IMR-90 (cell line): Measurements from ENCODE around the gene ZNF729. TPM values are rescaled to one million over a fixed set of nuclear protein-coding genes. Genes with fewer than 3 reads are reported as not detected.
"Not testable (repeated sequence)": the region's sequence is repeated elsewhere in the genome, so short reads cannot be mapped to it uniquely, and the experiment has no call there.

Experiments used
- ATAC-seq: fragments of 200-7000 bp; cut with Tn5 transposase; 2 replicates; pipeline ENCODE4 v1.9.1; 2020; ENCODE audit warnings: low read depth, mild to moderate bottlenecking, moderate library complexity
- BruUV-seq: library from RNA; stranded (reverse); fragments of 400-500 nt; replicated peaks from 2 replicates; lab custom pipeline; 2021; lab: Mats Ljungman, UMichigan
- CTCF ChIA-PET: fragments of 300-600 bp; formaldehyde crosslinking; extraction: SDS; loops from one replicate; lab custom pipeline; 2021; ENCODE audit warnings: antibody characterized with exemption; lab: Yijun Ruan, JAX
- POLR2A ChIA-PET: fragments of 300-600 bp; sonication (Branson Sonifier 250); formaldehyde crosslinking; loops from one replicate; lab custom pipeline; 2022; ENCODE audit warnings: antibody characterized with exemption; ENCODE audit not compliant: unreplicated experiment; lab: Charles Lee
- DNase-seq: peaks from one replicate; pipeline ENCODE4 v3.0.0; 2013
- H2AFZ ChIP-seq: replicated peaks from 2 replicates; pipeline ENCODE3; 2013; ENCODE audit warnings: low read length, mild to moderate bottlenecking; ENCODE audit not compliant: poor library complexity
- H2AK5ac ChIP-seq: 2 replicates; pipeline ENCODE4 v1.6.1; 2013; ENCODE audit warnings: low read depth, low read length, inconsistent platforms
- H2AK9ac ChIP-seq: replicated peaks from 2 replicates; pipeline ENCODE3; 2013; ENCODE audit warnings: mild to moderate bottlenecking, low read depth, low read length, moderate library complexity; ENCODE audit not compliant: poor library complexity
- H2BK120ac ChIP-seq: 2 replicates; pipeline ENCODE4 v1.6.1; 2013; ENCODE audit warnings: low read depth, low read length, inconsistent platforms
- H2BK15ac ChIP-seq: 3 replicates; pipeline ENCODE4 v1.6.1; 2013; ENCODE audit warnings: low read depth, low read length, inconsistent platforms
- H2BK20ac ChIP-seq: 2 replicates; pipeline ENCODE4 v1.6.1; 2013; ENCODE audit warnings: low read depth, mild to moderate bottlenecking, inconsistent platforms, low read length, moderate library complexity
- H2BK5ac ChIP-seq: 2 replicates; pipeline ENCODE4 v1.6.1; 2013; ENCODE audit warnings: mild to moderate bottlenecking, low read depth, low read length, inconsistent platforms; ENCODE audit not compliant: poor library complexity, severe bottlenecking
- H3K14ac ChIP-seq: replicated peaks from 2 replicates; pipeline ENCODE4 v1.6.1; 2013; ENCODE audit warnings: low read depth, low read length, inconsistent platforms
- H3K18ac ChIP-seq: 2 replicates; pipeline ENCODE4 v1.6.1; 2013; ENCODE audit warnings: low read depth, low read length, control low read depth
- H3K23ac ChIP-seq: 2 replicates; pipeline ENCODE4 v1.6.1; 2013; ENCODE audit warnings: low read depth, low read length, inconsistent platforms
- H3K27ac ChIP-seq: 2 replicates; pipeline ENCODE4 v1.5.1; 2013; ENCODE audit warnings: mild to moderate bottlenecking, control low read depth, low read length; ENCODE audit not compliant: insufficient read depth
- H3K27me3 ChIP-seq: 2 replicates; pipeline ENCODE4 v1.6.1; 2013; ENCODE audit warnings: low read length; ENCODE audit not compliant: control insufficient read depth, insufficient read depth
- H3K36me3 ChIP-seq: 2 replicates; pipeline ENCODE4 v1.6.1; 2013; ENCODE audit warnings: low read length, mixed read lengths; ENCODE audit not compliant: control insufficient read depth, insufficient read depth
- H3K4ac ChIP-seq: 2 replicates; pipeline ENCODE4 v1.6.1; 2013; ENCODE audit warnings: low read depth, low read length, inconsistent platforms
- H3K4me1 ChIP-seq: 2 replicates; pipeline ENCODE4 v1.6.1; 2013; ENCODE audit warnings: low read length, mixed read lengths; ENCODE audit not compliant: control insufficient read depth, insufficient read depth
- H3K4me2 ChIP-seq: 2 replicates; pipeline ENCODE4 v1.6.1; 2013; ENCODE audit warnings: low read depth, mild to moderate bottlenecking, control low read depth, low read length, moderate library complexity
- H3K4me3 ChIP-seq: 2 replicates; pipeline ENCODE4 v1.5.1; 2013; ENCODE audit warnings: low read depth, mild to moderate bottlenecking, control low read depth, low read length, moderate library complexity; ENCODE audit not compliant: insufficient read depth
- H3K56ac ChIP-seq: 2 replicates; pipeline ENCODE4 v1.6.1; 2013; ENCODE audit warnings: low read length, inconsistent platforms; ENCODE audit not compliant: insufficient read depth; ENCODE audit errors: extremely low read depth
- H3K79me1 ChIP-seq, 2 experiments: 2 replicates each; pipeline ENCODE4 v1.6.1; 2013; ENCODE audit warnings: low read length in 2 of 2, inconsistent platforms in 1 of 2, low read depth in 1 of 2
- H3K9ac ChIP-seq: 2 replicates; pipeline ENCODE4 v1.6.1; 2013; ENCODE audit warnings: low read depth, low read length, control low read depth
- H3K9me1 ChIP-seq: 2 replicates; pipeline ENCODE4 v1.6.1; 2013; ENCODE audit warnings: low read length, inconsistent platforms; ENCODE audit not compliant: insufficient read depth
- H3K9me3 ChIP-seq: 2 replicates; pipeline ENCODE4 v1.6.1; 2013; ENCODE audit warnings: low read length; ENCODE audit not compliant: control insufficient read depth, insufficient read depth
- H4K20me1 ChIP-seq: 2 replicates; pipeline ENCODE4 v1.6.1; 2013; ENCODE audit warnings: low read length, inconsistent platforms; ENCODE audit not compliant: insufficient read depth
- H4K5ac ChIP-seq: 2 replicates; pipeline ENCODE4 v1.6.1; 2013; ENCODE audit warnings: mild to moderate bottlenecking, low read depth, low read length, control low read depth
- H4K8ac ChIP-seq, 2 experiments: 2 replicates each; pipeline ENCODE4 v1.6.1; 2013; ENCODE audit warnings: low read depth in 2 of 2, low read length in 2 of 2, control low read depth in 1 of 2, inconsistent platforms in 1 of 2
- H4K91ac ChIP-seq: 2 replicates; pipeline ENCODE4 v1.6.1; 2013; ENCODE audit warnings: low read depth, low read length, inconsistent platforms; ENCODE audit not compliant: insufficient read depth
- CEBPB ChIP-seq: IDR thresholded peaks from 2 replicates; pipeline ENCODE4 v1.6.1; 2012; ENCODE audit warnings: low read depth, low read length, improper control_type of control experiment
- MAFK ChIP-seq: IDR thresholded peaks from 2 replicates; pipeline ENCODE4 v1.6.1; 2012; ENCODE audit warnings: low read depth, low read length, improper control_type of control experiment
- MAZ ChIP-seq: IDR thresholded peaks from 2 replicates; pipeline ENCODE4 v1.6.1; 2012; ENCODE audit warnings: low read depth, mild to moderate bottlenecking, low read length, improper control_type of control experiment, moderate library complexity, borderline replicate concordance
- NFE2L2 ChIP-seq: fragments of 150-350 bp; IDR thresholded peaks from 2 replicates; pipeline ENCODE4 v1.6.1; 2016; ENCODE audit warnings: low read depth, mild to moderate bottlenecking, low read length
- USF2 ChIP-seq: fragments of 150-350 bp; IDR thresholded peaks from 2 replicates; pipeline ENCODE4 v1.6.1; 2017; ENCODE audit warnings: mild to moderate bottlenecking, antibody characterized with exemption, low read length, low read depth
- WGBS, 2 experiments: methylation state at CpG; one replicate each; pipeline versions ENCODE4 v1.1.5 to v1.1.7; 2013; ENCODE audit warnings: missing lambda C conversion rate in 2 of 2; ENCODE audit not compliant: insufficient read length in 1 of 2; ENCODE audit errors: extremely low coverage in 2 of 2; 5-methylcytosine and 5-hydroxymethylcytosine counted together
- dilution Hi-C: fragments of 300-500 bp; cut with HindIII; formaldehyde crosslinking; loops from one replicate; pipeline ENCODE4 v1.14.3; 2018; ENCODE audit warnings: low sequenced_read_pairs; ENCODE audit not compliant: unreplicated experiment
- in situ Hi-C: fragments of 300-500 bp; cut with MboI; formaldehyde crosslinking; loops from 3 replicates; pipeline ENCODE4 v1.14.3; 2019; ENCODE audit warnings: low sequenced_read_pairs, inconsistent platforms, mixed read lengths
- intact Hi-C: fragments of 100-400 bp; cut with micrococcal nuclease; formaldehyde crosslinking; loops from 2 replicates; pipeline ENCODE4 v1.10.0; 2022
- polyA plus RNA-seq, 3 experiments: library from polyadenylated mRNA; depleted of rRNA; stranded (reverse); fragments of >200 nt; gene quantifications; 2 replicates each; pipeline ENCODE4 v1.2.3, GENCODE V29; 2012; ENCODE audit warnings: low replicate concordance in 1 of 3
- total RNA-seq: library from RNA; depleted of rRNA; stranded (reverse); fragments of >200 nt; gene quantifications from 2 replicates; pipeline ENCODE4 v1.2.3, GENCODE V29; 2012

ZNF729 gene
- total and polyA plus RNA-seq, 2 of the 4 experiments (the other 2 are of a cell fraction) = not detected

DNA sequence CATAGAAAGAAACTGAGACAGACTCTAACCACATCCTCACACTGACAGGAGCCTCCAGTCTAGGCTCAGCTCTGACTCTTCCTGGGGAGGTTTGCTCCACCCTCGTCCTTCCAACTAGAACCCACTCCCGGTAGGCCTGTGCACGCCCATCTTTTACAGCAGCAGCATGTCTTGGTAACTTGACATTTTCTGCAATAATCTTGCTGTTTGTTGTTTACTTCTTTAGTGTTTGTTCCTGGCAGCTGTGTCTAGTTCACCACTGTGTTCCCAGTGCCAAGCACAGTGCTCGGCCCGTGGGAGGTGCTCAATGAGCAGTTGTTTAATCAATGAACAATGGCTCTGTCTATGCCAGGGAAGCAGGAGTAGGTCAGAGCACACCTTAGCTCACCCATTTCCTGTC, 23.1 kb upstream of the ZNF729 start:
- H4K20me1 ChIP-seq = no peaks in the 10 kb centered on the region; the same call in 1 of the 2 replicates
- H3K79me1 ChIP-seq = no peaks in the 10 kb centered on the region
- H4K8ac ChIP-seq = no peak overlapping the region
- ATAC-seq = no peak
- H3K4ac ChIP-seq = no peak overlapping the region
- H2BK120ac ChIP-seq = no peak overlapping the region
- H3K27me3 ChIP-seq = no peaks in the 10 kb centered on the region
- H2AK9ac ChIP-seq = no peak overlapping the region
- H2BK5ac ChIP-seq = no peak overlapping the region
- POLR2A ChIA-PET = no interaction called here
- in situ Hi-C loops (no loop called here), intact Hi-C loops (no loop called here), dilution Hi-C loops (no loop called here)
- no peaks in the 10 kb centered on the region for H3K9me1 ChIP-seq
- no peak overlapping the region for H3K4me3 ChIP-seq
- no peak overlapping the region for H3K9ac ChIP-seq
- H3K18ac ChIP-seq = no peak overlapping the region
- H3K4me1 ChIP-seq = no peaks in the 10 kb centered on the region
- H3K27ac ChIP-seq = no peak overlapping the region
- H4K5ac ChIP-seq = no peak overlapping the region
- DNase-seq = no peak
- H3K9me3 ChIP-seq = peaks cover 31% of the 10 kb centered on the region
- H3K56ac ChIP-seq = no peak overlapping the region
- CTCF ChIA-PET = no interaction called here
- BruUV-seq = no TSS peak
- H3K4me2 ChIP-seq = no peak overlapping the region
- H2AFZ ChIP-seq = no peak overlapping the region
- WGBS, 2 experiments = no CpG with 5 or more reads among the region's 5 CpGs
- H3K23ac ChIP-seq = no peak overlapping the region
- no peak overlapping the region for H2BK20ac ChIP-seq
- no peaks in the 10 kb centered on the region for H3K36me3 ChIP-seq
- no peak overlapping the region for H2BK15ac ChIP-seq
- H3K14ac ChIP-seq = no peak overlapping the region
- H2AK5ac ChIP-seq = no peak overlapping the region
- H4K91ac ChIP-seq = no peak overlapping the region
- no peak for TF ChIP-seq CEBPB
- no peak for TF ChIP-seq NFE2L2
- no peak for TF ChIP-seq MAFK
- no peak for TF ChIP-seq MAZ
- no peak for TF ChIP-seq USF2

GRCh38 chr19:22321554-22321953, 35.3 kb downstream of the ZNF729 start:
- H3K23ac ChIP-seq, H2BK20ac ChIP-seq, H3K4ac ChIP-seq, H4K20me1 ChIP-seq, H3K4me2 ChIP-seq, H3K9me1 ChIP-seq, H3K4me3 ChIP-seq, intact Hi-C loops, in situ Hi-C loops, dilution Hi-C loops, H3K56ac ChIP-seq, H3K14ac ChIP-seq, H3K36me3 ChIP-seq, H2AFZ ChIP-seq, BruUV-seq, H3K18ac ChIP-seq, H2AK5ac ChIP-seq, H2BK120ac ChIP-seq, DNase-seq, H3K27ac ChIP-seq, H4K91ac ChIP-seq, H4K8ac ChIP-seq, H2BK15ac ChIP-seq, POLR2A ChIA-PET, H4K5ac ChIP-seq, H3K27me3 ChIP-seq, H2BK5ac ChIP-seq, H3K9ac ChIP-seq, H3K4me1 ChIP-seq, ATAC-seq, H2AK9ac ChIP-seq, CTCF ChIA-PET, H3K79me1 ChIP-seq: not testable (repeated sequence)
- WGBS, 2 experiments = 87% methylated on average over 12 of the region's 27 CpGs; no CpG with 5 or more reads in 1 of the 2 experiments
- H3K9me3 ChIP-seq = peaks cover 15% of the 10 kb centered on the region
